Trophoblast cell (in vitro differentiated cells and primary cell): ENCODE measurements around the gene CPXM2.

Source experiments
- DNase-seq, 2 donors: peaks; one replicate each; pipeline ENCODE4 v3.0.0-alpha.2; 2016
- H2AFZ ChIP-seq: 2 replicates; pipeline ENCODE4 v1.6.1; 2013; ENCODE audit warnings: low read length, moderate library complexity, mild to moderate bottlenecking; ENCODE audit not compliant: insufficient read depth, poor library complexity
- H2AK5ac ChIP-seq: 2 replicates; pipeline ENCODE4 v1.6.1; 2013; ENCODE audit warnings: mild to moderate bottlenecking, low read length
- H2BK120ac ChIP-seq: 2 replicates; pipeline ENCODE4 v1.6.1; 2013; ENCODE audit warnings: low read length, mild to moderate bottlenecking, moderate library complexity; ENCODE audit not compliant: insufficient read depth, poor library complexity
- H2BK12ac ChIP-seq: 2 replicates; pipeline ENCODE4 v1.6.1; 2013; ENCODE audit warnings: mild to moderate bottlenecking, low read length, moderate library complexity
- H2BK5ac ChIP-seq: 2 replicates; pipeline ENCODE4 v1.6.1; 2013; ENCODE audit warnings: low read length, low read depth, moderate library complexity, mild to moderate bottlenecking; ENCODE audit not compliant: poor library complexity
- H3K14ac ChIP-seq: 2 replicates; pipeline ENCODE4 v1.6.1; 2013; ENCODE audit warnings: mild to moderate bottlenecking, low read length
- H3K18ac ChIP-seq: 2 replicates; pipeline ENCODE4 v1.6.1; 2013; ENCODE audit warnings: mild to moderate bottlenecking, low read length
- H3K23ac ChIP-seq: 2 replicates; pipeline ENCODE4 v1.6.1; 2013; ENCODE audit warnings: low read length
- H3K27ac ChIP-seq: 2 replicates; pipeline ENCODE4 v1.5.1; 2013; ENCODE audit warnings: low read depth, mild to moderate bottlenecking, inconsistent platforms, low read length, moderate library complexity
- H3K27me3 ChIP-seq: 2 replicates; pipeline ENCODE4 v1.6.1; 2013; ENCODE audit warnings: inconsistent platforms, mild to moderate bottlenecking, low read length, moderate library complexity; ENCODE audit not compliant: insufficient read depth
- H3K36me3 ChIP-seq, 2 experiments: 1 replicate in 1 of 2; 2 replicates in 1 of 2; pipeline ENCODE4 v1.6.1; 2013; ENCODE audit warnings: low read length in 2 of 2, mild to moderate bottlenecking in 2 of 2, moderate library complexity in 1 of 2; ENCODE audit not compliant: insufficient read depth in 2 of 2, control insufficient read depth in 1 of 2
- H3K4ac ChIP-seq: 2 replicates; pipeline ENCODE4 v1.6.1; 2013; ENCODE audit warnings: low read depth, mild to moderate bottlenecking, low read length, moderate library complexity
- H3K4me1 ChIP-seq, 2 experiments: 1 replicate in 1 of 2; 2 replicates in 1 of 2; pipeline ENCODE4 v1.6.1; 2013; ENCODE audit warnings: low read length in 2 of 2, mild to moderate bottlenecking in 2 of 2, moderate library complexity in 1 of 2; ENCODE audit not compliant: insufficient read depth in 2 of 2, control insufficient read depth in 1 of 2
- H3K4me2 ChIP-seq: 2 replicates; pipeline ENCODE4 v1.6.1; 2013; ENCODE audit warnings: inconsistent platforms, mild to moderate bottlenecking, low read length, moderate library complexity
- H3K4me3 ChIP-seq: 2 replicates; pipeline ENCODE4 v1.5.1; 2013; ENCODE audit warnings: mild to moderate bottlenecking, low read depth, low read length, inconsistent platforms
- H3K79me1 ChIP-seq: one replicate; pipeline ENCODE4 v1.6.1; 2013; ENCODE audit warnings: low read length
- H3K79me2 ChIP-seq: 2 replicates; pipeline ENCODE4 v1.6.1; 2013; ENCODE audit warnings: low read length, mild to moderate bottlenecking; ENCODE audit not compliant: control insufficient read depth, insufficient read depth, poor library complexity
- H3K9ac ChIP-seq: 2 replicates; pipeline ENCODE4 v1.6.1; 2013; ENCODE audit warnings: mild to moderate bottlenecking, low read length
- H3K9me3 ChIP-seq: 2 replicates; pipeline ENCODE4 v1.6.1; 2013; ENCODE audit warnings: low read depth, mild to moderate bottlenecking, control low read depth, inconsistent platforms, low read length; ENCODE audit not compliant: insufficient read depth
- H4K12ac ChIP-seq: 2 replicates; pipeline ENCODE4 v1.6.1; 2013; ENCODE audit warnings: low read depth, mild to moderate bottlenecking, low read length, moderate library complexity
- H4K8ac ChIP-seq: 2 replicates; pipeline ENCODE4 v1.6.1; 2013; ENCODE audit warnings: low read depth, mild to moderate bottlenecking, low read length, moderate library complexity
- H4K91ac ChIP-seq: one replicate; pipeline ENCODE4 v1.6.1; 2013; ENCODE audit warnings: low read depth, mild to moderate bottlenecking, low read length, moderate library complexity
- WGBS: extraction: QIAGEN DNeasy Blood & Tissue Kit; methylation state at CpG from one replicate; pipeline ENCODE4 v1.1.7; 2013; ENCODE audit warnings: missing lambda C conversion rate; ENCODE audit not compliant: insufficient read length, insufficient coverage; ENCODE audit errors: extremely low coverage; 5-methylcytosine and 5-hydroxymethylcytosine counted together

Gene CPXM2

GRCh38 chr10:123859653-123860050, 32.0 kb downstream of the CPXM2 start:
- Histone ChIP-seq H4K12ac (no peak overlapping the region), H2BK5ac (no peak overlapping the region), H3K9me3 (peaks cover 2% of the 10 kb centered on the region), H2AK5ac (no peak overlapping the region), H3K4me3 (no peak overlapping the region), H3K4me2 (no peak overlapping the region), H2BK12ac (no peak overlapping the region), H2BK120ac (no peak overlapping the region), H3K4ac (no peak overlapping the region), H3K27me3 (no peaks in the 10 kb centered on the region), H3K79me2 (no peaks in the 10 kb centered on the region), H2AFZ (no peak overlapping the region), H3K36me3 (no peaks in the 10 kb centered on the region), H3K27ac (no peak overlapping the region), H3K14ac (no peak overlapping the region), H4K8ac (no peak overlapping the region), H3K18ac (no peak overlapping the region), H3K79me1 (peaks cover 7% of the 10 kb centered on the region), H3K9ac (no peak overlapping the region), H4K91ac (no peak overlapping the region), H3K4me1 (peaks cover 15 to 24% of the 10 kb centered on the region in 2 experiments), H3K23ac (no peak overlapping the region)
- no peak for DNase-seq
- no CpG with 5 or more reads among the region's 10 CpGs for WGBS

DNA sequence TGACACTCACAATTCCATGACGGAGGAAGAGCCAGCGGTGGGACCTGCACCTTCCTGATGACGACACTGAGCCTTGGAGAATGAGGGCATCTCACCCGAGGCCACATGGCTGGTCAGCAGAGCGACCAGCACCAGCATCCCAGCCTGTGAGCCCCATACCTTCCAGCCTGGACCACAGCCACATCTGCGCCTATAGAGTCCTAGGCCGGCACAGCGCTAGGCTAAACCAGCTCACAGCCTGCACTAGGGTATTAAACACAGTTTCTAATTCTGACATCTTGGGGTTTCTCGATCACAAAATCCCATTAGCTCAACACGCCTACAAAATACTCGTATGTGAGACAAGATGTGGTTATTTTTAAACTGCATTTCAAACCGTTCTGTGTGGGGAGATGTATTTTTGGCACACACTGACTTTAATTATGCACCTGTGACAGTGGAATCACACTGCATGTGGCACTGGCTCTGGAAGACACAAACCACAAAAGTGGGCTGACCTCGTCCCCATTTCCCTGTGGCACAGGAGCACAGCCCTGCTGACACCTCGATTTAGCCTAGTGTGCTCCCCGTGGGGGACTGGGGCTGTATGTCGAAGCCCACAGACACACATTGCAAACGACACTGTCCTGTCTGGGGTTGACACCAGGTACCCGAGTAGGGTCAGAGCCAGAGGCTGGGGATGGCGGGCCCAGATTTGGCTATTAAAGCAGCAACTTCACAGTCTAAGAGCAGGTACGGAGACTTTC, 32.5 kb downstream of the CPXM2 start:
- Histone ChIP-seq H3K79me1 (peaks cover 7% of the 10 kb centered on the region), H3K79me2 (no peaks in the 10 kb centered on the region), H3K4me2 (no peak overlapping the region), H2AK5ac (no peak overlapping the region), H3K4me3 (no peak overlapping the region), H3K9ac (no peak overlapping the region), H3K27me3 (no peaks in the 10 kb centered on the region), H4K91ac (no peak overlapping the region), H2AFZ (no peak overlapping the region), H3K23ac (no peak overlapping the region), H2BK12ac (no peak overlapping the region), H3K14ac (no peak overlapping the region), H4K12ac (no peak overlapping the region), H2BK120ac (no peak overlapping the region), H3K4me1 (peaks cover 15 to 22% of the 10 kb centered on the region in 2 experiments), H4K8ac (no peak overlapping the region), H3K18ac (no peak overlapping the region), H3K4ac (no peak overlapping the region), H3K9me3 (peaks cover 3% of the 10 kb centered on the region), H3K36me3 (no peaks in the 10 kb centered on the region), H3K27ac (no peak overlapping the region), H2BK5ac (no peak overlapping the region)
- no peak for DNase-seq
- no CpG with 5 or more reads among the region's 20 CpGs for WGBS

- Histone ChIP-seq H3K27ac (no peak overlapping the region), H3K9ac (no peak overlapping the region), H3K4me2 (no peak overlapping the region), H3K4me1 (peaks cover 8 to 13% of the 10 kb centered on the region in 2 experiments), H3K9me3 (peaks cover 3% of the 10 kb centered on the region), H3K36me3 (no peaks in the 10 kb centered on the region), H3K79me2 (no peaks in the 10 kb centered on the region), H2BK120ac (no peak overlapping the region), H3K79me1 (peaks cover 3% of the 10 kb centered on the region), H3K18ac (no peak overlapping the region), H4K8ac (no peak overlapping the region), H3K4me3 (no peak overlapping the region), H3K14ac (no peak overlapping the region), H3K27me3 (no peaks in the 10 kb centered on the region), H2AK5ac (no peak overlapping the region), H2AFZ (no peak overlapping the region), H3K4ac (no peak overlapping the region), H4K12ac (no peak overlapping the region), H2BK5ac (no peak overlapping the region), H2BK12ac (no peak overlapping the region), H3K23ac (no peak overlapping the region), H4K91ac (no peak overlapping the region)
- DNase-seq: no peak
- no CpG with 5 or more reads among the region's 9 CpGs for WGBS
Observed at GRCh38 chr10:123858077-123858681, 33.4 kb downstream of the CPXM2 start.

DNA sequence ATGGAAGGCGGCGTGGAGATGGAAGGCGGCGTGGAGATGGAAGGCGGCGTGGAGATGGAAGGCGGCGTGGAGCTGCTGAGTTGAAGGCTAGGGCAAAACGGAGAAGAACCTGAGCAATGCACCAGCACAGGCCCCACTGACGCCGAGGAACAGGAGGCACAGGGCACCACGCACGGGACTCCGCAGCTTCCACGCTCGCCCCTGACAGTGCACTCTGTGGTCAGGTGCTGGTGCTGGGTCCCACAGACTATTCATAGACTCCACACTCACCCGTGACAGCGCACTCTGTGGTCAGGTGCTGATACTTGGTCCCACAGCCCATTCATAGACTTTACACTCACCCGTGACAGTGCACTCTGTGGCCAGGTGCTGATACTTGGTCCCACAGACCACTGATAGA, 34.0 kb downstream of the CPXM2 start:
- Histone ChIP-seq H3K9ac (no peak overlapping the region), H4K91ac (no peak overlapping the region), H3K27me3 (no peaks in the 10 kb centered on the region), H2BK12ac (no peak overlapping the region), H4K12ac (no peak overlapping the region), H2BK5ac (no peak overlapping the region), H3K27ac (no peak overlapping the region), H3K36me3 (no peaks in the 10 kb centered on the region), H3K23ac (no peak overlapping the region), H3K14ac (no peak overlapping the region), H3K4me1 (peaks cover 6 to 10% of the 10 kb centered on the region in 2 experiments), H3K4me2 (no peak overlapping the region), H3K4me3 (no peak overlapping the region), H3K9me3 (peaks cover 3% of the 10 kb centered on the region), H4K8ac (no peak overlapping the region), H2BK120ac (no peak overlapping the region), H3K79me1 (peaks cover 3% of the 10 kb centered on the region), H2AK5ac (no peak overlapping the region), H3K4ac (no peak overlapping the region), H3K18ac (no peak overlapping the region), H3K79me2 (no peaks in the 10 kb centered on the region), H2AFZ (no peak overlapping the region)
- no CpG with 5 or more reads among the region's 19 CpGs for WGBS
- no peak for DNase-seq
